Activated T-cell treated with anti-CD3 and anti-CD28 coated beads, Interleukin-2, amount 50 U/mL, for 4 hours (primary cell): ENCODE results near the gene MYO5B. TPM values are rescaled to one million over a fixed set of nuclear protein-coding genes. Genes with fewer than 3 reads are reported as not detected.

ENCODE experiments used
- ATAC-seq, 2 donors: fragments of 200-7000 bp; cut with Tn5 transposase; one replicate each; pipeline ENCODE4 v1.10.0; 2021
- DNase-seq: peaks from one replicate; pipeline ENCODE4 v3.0.0-alpha.2; 2020
- H3K27me3 Mint-ChIP-seq: one replicate; pipeline ENCODE4 v1.8.0; 2021; ENCODE audit warnings: low read depth, mixed read lengths
- H3K36me3 Mint-ChIP-seq: one replicate; pipeline ENCODE4 v1.8.0; 2022; ENCODE audit warnings: mixed read lengths; ENCODE audit not compliant: insufficient read depth
- H3K4me1 Mint-ChIP-seq: one replicate; pipeline ENCODE4 v1.8.0; 2021; ENCODE audit warnings: low read depth, mixed read lengths
- H3K4me3 Mint-ChIP-seq: one replicate; pipeline ENCODE4 v1.8.0; 2021; ENCODE audit warnings: mild to moderate bottlenecking, moderate library complexity, mixed read lengths
- H3K9me3 Mint-ChIP-seq: one replicate; pipeline ENCODE4 v1.8.0; 2021; ENCODE audit warnings: mixed read lengths
- total RNA-seq, 3 donors: library from RNA; stranded (reverse); gene quantifications; one replicate each; pipeline ENCODE4 v1.2.1, GENCODE V29; 2021

Gene MYO5B
- total RNA-seq, 3 donors from 2014 or later: 0.13 to 0.14 (median 0.13) TPM

DNA sequence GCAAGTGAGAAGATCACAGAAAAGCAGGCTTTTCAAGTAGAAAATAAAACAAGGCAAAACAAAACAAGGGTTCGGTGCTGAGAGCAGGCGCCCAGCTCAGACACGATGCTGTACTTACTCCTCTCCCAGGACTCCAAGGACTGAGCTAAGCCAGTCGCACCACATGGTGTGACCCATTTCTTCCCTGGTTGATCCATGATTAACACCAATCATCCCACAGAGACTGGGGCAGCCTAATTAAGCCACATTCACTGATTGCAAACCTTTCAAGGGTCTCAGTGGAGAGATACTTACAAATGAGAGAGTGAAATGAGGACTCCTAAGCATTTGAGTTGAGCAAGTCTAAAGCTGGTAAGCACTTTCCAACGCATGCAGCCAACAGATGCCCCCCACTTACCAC, 155.2 kb downstream of the MYO5B start:
- H3K36me3 Mint-ChIP-seq: no peaks in the 10 kb centered on the region
- no peak overlapping the region for H3K4me3 Mint-ChIP-seq
- H3K9me3 Mint-ChIP-seq: no peaks in the 10 kb centered on the region
- H3K27me3 Mint-ChIP-seq: peaks cover 26% of the 10 kb centered on the region
- DNase-seq (no peak), ATAC-seq (no peak)
- peaks cover 1% of the 10 kb centered on the region for H3K4me1 Mint-ChIP-seq

DNA sequence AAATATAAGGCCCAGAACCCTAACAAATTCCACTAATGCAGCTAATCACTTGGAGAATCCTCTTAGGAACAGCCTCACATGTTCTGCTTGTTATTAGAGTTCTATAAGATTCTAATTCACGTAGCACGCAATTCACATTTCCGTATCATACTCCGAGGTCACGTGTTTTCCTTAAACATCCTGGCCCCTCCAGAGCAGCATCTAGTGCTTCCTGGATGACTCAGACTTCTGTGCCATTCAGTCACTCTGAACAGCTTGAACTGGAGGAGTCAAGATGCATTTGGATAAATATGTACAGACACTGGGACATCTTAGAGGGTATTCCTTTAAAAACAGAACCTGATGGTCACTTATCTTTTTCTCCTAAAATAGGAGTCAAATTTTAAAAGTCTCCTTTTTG, 156.5 kb downstream of the MYO5B start:
- no peaks in the 10 kb centered on the region for H3K36me3 Mint-ChIP-seq
- DNase-seq (no peak), ATAC-seq (no peak)
- H3K9me3 Mint-ChIP-seq: no peaks in the 10 kb centered on the region
- peaks cover 21% of the 10 kb centered on the region for H3K27me3 Mint-ChIP-seq
- peaks cover 1% of the 10 kb centered on the region for H3K4me1 Mint-ChIP-seq
- no peak overlapping the region for H3K4me3 Mint-ChIP-seq

DNA sequence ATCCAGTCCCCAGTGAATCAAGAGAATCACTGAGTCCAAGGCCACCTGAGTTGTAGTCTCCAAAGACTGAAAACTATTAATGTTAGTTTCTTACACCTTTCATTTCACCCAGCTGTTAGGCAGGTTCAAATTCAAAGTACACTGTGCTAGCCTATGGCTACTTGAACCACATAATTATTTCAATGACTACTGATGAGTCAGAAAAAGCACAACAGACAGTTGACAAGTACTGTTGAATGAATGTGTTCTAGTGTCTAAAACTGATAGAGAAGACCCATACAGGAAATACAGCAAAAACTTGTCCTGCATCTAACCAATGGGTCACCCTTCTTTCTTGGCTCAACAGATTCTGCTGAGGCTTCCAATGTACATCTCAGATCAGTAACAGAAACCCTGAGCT, 160.9 kb downstream of the MYO5B start:
- Mint-ChIP-seq H3K27me3 (peaks cover 12% of the 10 kb centered on the region), H3K36me3 (no peaks in the 10 kb centered on the region), H3K4me3 (no peak overlapping the region), H3K9me3 (no peaks in the 10 kb centered on the region), H3K4me1 (peaks cover 1% of the 10 kb centered on the region)
- ATAC-seq: no peak
- no peak for DNase-seq

DNA sequence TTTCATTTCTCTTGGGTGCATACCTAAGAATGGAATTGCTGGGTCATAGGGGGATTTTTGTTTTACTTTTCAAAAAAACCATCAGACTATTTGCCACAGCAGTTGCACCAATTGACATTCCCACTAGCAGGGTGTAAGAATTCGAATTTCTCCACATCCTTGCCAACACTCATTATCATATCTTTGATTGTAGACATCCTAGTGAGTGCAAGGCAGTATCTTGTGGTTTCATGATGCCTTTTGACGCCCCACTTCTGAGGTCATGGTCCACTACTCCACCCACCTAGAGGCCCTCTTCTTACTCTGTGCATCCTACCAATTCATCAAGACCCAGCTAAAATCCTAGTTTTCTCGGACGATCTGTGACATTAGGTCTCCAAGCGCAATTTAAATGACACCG, 161.9 kb downstream of the MYO5B start:
- no peak for DNase-seq
- Mint-ChIP-seq H3K36me3 (no peaks in the 10 kb centered on the region), H3K27me3 (peaks cover 13% of the 10 kb centered on the region), H3K4me3 (no peak overlapping the region), H3K9me3 (no peaks in the 10 kb centered on the region), H3K4me1 (no peaks in the 10 kb centered on the region)
- no peak for ATAC-seq

DNA sequence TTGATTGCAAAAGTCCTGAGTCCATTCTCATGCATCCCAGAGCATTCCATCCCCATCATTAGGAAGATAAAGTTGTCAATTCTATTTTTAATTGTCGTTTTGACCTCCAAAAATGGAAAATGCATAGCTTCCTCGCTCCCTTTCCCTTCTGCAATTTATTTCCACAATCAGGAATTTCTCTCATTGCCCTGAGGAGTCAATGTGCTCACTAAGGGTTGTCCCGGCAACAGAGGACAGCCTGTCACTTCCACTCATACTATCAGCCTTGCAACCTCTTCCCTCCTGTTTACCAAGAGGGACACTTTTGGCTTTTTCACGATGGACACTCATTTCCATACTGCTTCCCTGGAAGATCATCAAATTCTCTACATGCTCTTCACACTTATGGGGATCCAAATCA, 164.8 kb downstream of the MYO5B start:
- Mint-ChIP-seq H3K27me3 (peaks cover 21% of the 10 kb centered on the region), H3K36me3 (no peaks in the 10 kb centered on the region), H3K4me3 (no peak overlapping the region), H3K9me3 (peaks cover 4% of the 10 kb centered on the region), H3K4me1 (no peaks in the 10 kb centered on the region)
- DNase-seq (no peak), ATAC-seq (no peak)

DNA sequence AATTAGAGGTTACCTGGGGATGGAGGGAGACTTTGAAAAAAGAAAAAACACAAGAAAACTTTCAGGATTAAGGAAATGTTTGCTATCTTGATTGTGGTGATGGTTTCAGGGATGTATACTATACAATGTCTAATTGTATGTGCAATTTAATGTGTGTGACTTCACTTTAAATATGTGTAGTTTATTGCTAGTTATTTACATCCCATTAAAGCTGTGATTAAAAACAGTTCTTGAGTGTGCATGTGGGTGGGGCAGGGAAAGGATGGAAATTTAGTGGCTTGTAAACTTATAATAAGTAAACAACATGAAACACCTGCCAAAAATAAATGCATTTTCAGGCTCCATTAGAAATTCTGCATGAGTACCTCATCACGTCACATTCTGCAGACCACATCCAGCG, 167.0 kb downstream of the MYO5B start:
- Mint-ChIP-seq H3K4me3 (no peak overlapping the region), H3K27me3 (peaks cover 19% of the 10 kb centered on the region), H3K9me3 (peaks cover 4% of the 10 kb centered on the region), H3K36me3 (no peaks in the 10 kb centered on the region), H3K4me1 (no peaks in the 10 kb centered on the region)
- DNase-seq: no peak
- ATAC-seq: no peak

DNA sequence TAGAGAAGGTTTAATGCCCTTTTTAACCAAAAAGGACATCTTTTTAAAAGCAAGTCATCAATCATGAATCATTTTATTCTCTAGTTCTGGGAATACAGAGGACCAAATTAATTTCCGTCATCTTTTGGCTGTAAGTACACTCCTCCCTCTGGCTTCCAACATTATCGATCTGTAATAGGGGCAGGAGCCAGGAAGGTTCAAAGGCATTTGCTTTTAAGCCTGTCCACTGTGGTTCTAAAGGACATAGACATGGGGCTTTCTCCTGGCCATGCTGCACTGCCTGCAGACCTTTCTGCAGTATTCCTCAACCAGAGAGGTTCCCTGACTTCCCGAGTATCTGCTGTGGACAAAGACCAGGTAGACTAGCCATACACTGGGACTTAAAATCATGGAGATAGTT, 170.5 kb downstream of the MYO5B start:
- ATAC-seq (no peak), DNase-seq (no peak)
- Mint-ChIP-seq H3K27me3 (peaks cover 28% of the 10 kb centered on the region), H3K4me1 (no peaks in the 10 kb centered on the region), H3K4me3 (no peak overlapping the region), H3K9me3 (peaks cover 4% of the 10 kb centered on the region), H3K36me3 (no peaks in the 10 kb centered on the region)

DNA sequence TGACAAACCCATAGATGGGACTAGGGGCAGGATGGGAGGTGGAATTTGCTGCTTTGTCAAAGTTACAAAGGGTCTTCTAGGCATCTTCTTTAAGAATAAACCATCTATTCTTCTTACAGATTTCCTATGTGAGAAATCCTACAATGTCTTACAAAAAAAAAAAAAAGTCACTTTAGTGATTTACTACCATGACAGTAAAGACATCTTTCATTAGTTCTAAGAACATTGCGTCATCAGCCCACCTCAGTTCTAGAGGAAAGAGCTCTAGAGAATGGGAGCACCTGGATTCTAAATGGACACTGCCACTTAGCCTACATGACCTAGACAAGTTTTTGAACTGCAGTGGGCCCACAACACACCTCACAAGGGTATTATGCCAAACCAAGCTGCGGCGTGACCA, 172.0 kb downstream of the MYO5B start:
- Mint-ChIP-seq H3K36me3 (no peaks in the 10 kb centered on the region), H3K27me3 (peaks cover 33% of the 10 kb centered on the region), H3K4me1 (no peaks in the 10 kb centered on the region), H3K4me3 (no peak overlapping the region), H3K9me3 (peaks cover 4% of the 10 kb centered on the region)
- DNase-seq (no peak), ATAC-seq (no peak)

DNA sequence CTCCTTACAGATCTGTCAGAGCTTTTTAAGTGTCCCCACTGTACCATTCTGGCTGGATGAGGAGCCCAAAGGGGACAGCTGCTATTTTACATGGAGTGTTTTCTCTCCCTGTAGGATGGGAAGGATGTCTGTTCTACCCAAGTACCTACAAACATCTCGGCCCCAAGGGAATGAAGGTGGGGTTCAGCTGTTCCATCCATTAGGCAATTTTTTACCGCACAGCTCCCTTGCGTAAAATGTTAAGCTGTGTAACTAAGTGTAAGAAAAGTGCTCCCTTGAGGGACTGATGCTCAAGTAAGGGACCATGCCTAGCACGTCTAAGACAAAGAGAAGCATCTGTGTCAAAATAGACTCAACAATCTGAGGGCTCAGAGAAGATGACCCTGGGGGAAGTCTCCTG, 180.3 kb downstream of the MYO5B start:
- no peaks in the 10 kb centered on the region for H3K9me3 Mint-ChIP-seq
- H3K27me3 Mint-ChIP-seq: peaks cover 9% of the 10 kb centered on the region

DNA sequence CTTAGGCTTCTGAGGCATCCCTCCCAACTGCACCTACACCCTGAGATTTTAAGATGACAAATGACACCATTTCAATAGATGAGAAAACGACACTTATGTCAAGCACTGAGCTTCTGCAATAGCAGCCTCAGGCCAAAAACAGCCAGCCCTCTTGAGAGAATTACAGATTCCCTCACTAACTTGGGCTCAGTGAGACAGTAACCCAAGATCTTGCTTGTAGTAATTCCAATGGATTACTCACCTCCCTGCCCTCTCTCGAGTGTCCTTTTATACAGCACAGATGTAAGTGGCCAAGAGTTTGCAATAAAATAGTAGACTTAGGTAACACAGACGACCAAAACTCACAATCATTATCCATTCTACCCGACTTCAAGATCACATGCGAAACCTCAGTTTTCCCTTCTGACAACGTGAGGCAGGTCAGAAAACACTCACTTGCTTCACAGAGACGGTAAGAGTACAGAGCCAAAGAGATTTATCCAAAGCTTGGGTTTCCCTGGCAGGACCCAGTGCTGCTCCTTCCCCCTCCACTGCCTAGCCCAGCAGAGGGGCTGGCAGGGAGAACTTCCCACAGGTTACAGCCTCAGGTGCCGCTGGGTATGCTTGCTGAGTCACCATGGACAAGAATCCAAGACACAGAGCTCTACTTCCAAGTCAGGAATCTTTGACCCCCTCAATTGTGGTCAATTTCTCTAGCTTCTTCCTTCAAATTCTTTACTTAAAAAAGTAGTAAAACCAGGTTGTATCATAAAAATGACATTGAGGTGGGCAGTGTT, 181.4 kb downstream of the MYO5B start:
- H3K9me3 Mint-ChIP-seq: no peaks in the 10 kb centered on the region
- H3K36me3 Mint-ChIP-seq: no peaks in the 10 kb centered on the region
- no peaks in the 10 kb centered on the region for H3K4me1 Mint-ChIP-seq
- ATAC-seq (no peak), DNase-seq (no peak)
- peaks cover 5% of the 10 kb centered on the region for H3K27me3 Mint-ChIP-seq
- H3K4me3 Mint-ChIP-seq: no peak overlapping the region

More for the DNA sequence above, 180.3 kb downstream of the MYO5B start:
- DNase-seq (no peak), ATAC-seq (no peak)
- H3K4me3 Mint-ChIP-seq: no peak overlapping the region
- H3K4me1 Mint-ChIP-seq: no peaks in the 10 kb centered on the region
- no peaks in the 10 kb centered on the region for H3K36me3 Mint-ChIP-seq

DNA sequence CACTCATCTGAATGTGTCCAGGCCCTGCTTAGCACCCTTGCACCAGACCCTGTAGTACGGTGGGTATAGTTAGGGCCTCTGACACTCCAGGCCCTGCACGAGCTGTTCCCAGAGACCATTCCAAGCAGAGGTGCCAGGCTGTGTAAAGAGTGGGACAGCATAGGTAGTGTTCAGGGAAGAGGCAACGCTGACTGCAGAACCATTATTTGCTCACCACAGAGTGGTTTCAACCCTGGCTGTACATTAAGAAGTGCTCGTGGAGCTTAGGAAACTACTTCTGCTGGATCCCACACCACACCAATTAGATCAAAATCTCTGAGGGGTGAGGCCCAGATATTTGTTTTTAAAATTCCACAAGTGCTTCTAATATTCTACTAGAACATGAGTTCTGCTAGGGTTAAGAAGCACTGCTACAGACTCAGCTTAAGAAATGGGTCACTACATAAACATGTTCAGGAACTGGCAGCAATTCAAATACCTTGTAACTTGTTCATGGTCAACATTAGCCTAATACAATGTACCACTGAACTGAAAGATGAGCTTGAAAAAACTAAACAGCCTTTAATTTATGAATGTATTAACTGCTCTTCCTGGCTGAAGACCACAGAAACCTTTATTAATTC, 183.0 kb downstream of the MYO5B start:
- ATAC-seq (no peak), DNase-seq (no peak)
- Mint-ChIP-seq H3K36me3 (no peaks in the 10 kb centered on the region), H3K4me1 (no peaks in the 10 kb centered on the region), H3K9me3 (no peaks in the 10 kb centered on the region), H3K27me3 (no peaks in the 10 kb centered on the region), H3K4me3 (no peak overlapping the region)

DNA sequence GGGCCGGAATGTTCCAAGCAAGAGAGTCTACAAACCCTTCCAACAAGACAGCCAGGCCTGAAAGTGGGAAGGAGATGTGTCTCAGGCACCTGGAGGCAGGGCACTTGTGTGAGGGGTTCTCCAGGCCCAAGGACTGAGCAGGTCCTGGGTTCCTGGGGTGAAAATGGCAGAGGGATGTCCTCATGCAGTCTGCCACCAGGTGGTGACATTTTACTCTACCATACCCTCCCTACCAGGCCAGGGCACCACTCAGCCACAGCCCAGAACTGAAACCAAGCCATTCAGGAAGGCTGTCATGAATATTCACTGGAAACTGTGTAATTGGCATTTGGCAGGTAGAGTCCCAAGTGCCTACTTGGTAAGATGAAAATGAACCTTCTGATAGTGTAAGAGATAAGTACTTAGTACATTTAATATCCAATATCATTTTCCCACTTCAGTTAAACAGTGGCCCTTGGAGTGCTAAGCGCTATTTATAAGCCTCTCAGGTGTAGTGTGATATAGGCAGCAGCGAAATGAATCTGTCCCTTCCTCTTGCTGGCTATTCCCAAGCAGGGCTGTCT, 185.1 kb downstream of the MYO5B start:
- DNase-seq (peak; percentile 7), ATAC-seq (peak; percentile 75 to 77)
- H3K9me3 Mint-ChIP-seq: no peaks in the 10 kb centered on the region
- no peaks in the 10 kb centered on the region for H3K27me3 Mint-ChIP-seq
- no peaks in the 10 kb centered on the region for H3K36me3 Mint-ChIP-seq
- H3K4me3 Mint-ChIP-seq: no peak overlapping the region
- no peaks in the 10 kb centered on the region for H3K4me1 Mint-ChIP-seq

DNA sequence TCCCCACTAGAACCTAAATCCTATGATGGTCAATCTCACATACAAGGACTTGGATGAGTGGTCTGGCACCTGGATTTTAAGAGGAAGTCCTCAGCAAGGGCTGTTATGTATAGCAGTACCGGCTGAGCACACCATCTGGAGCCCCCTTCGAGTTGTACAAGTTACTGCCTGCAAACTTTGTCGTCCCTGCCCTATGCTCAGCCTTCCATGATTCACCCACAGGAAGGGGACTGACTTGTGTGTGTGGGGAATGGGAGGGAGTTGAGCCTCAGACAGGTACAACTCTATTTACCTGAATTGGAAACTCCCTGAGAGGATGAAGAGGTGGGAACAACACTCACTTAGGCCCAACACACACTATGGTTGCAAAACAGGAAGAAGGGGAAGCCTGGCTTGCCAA, 186.6 kb downstream of the MYO5B start:
- ATAC-seq: no peak
- no peaks in the 10 kb centered on the region for H3K36me3 Mint-ChIP-seq

DNA sequence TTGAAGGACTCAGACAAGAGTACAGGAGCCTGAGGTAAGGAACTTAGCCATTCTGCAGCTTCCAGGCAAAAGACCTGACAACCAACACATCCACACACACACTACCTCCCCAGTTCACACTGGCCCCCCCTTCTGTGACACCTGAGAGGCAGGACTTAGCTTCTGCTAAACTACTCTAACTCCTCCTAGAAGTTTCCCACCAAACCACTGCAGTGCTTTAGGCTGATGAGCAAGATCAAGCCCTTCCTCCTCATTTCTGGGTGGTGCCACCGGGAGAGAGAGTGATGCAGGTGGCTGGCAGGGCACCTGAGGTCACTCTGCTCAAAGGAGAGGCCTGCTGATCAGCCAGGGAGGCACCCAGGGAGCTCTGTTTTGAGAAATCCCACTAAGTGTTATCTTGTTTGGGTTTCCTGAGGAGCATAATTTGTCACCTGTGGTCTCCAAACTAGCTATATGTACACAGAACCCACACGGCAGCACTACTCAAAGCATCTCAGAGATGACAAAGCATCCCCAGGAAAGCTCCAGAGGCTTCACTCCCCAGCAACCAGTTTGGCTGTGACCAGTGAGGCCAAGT, 188.4 kb downstream of the MYO5B start:
- ATAC-seq (no peak), DNase-seq (no peak)
- Mint-ChIP-seq H3K4me1 (no peaks in the 10 kb centered on the region), H3K4me3 (no peak overlapping the region), H3K36me3 (no peaks in the 10 kb centered on the region), H3K9me3 (no peaks in the 10 kb centered on the region), H3K27me3 (peaks cover 7% of the 10 kb centered on the region)

More for the DNA sequence above, 186.6 kb downstream of the MYO5B start:
- no peaks in the 10 kb centered on the region for H3K9me3 Mint-ChIP-seq
- DNase-seq: no peak
- H3K4me1 Mint-ChIP-seq: no peaks in the 10 kb centered on the region
- peaks cover 6% of the 10 kb centered on the region for H3K27me3 Mint-ChIP-seq
- H3K4me3 Mint-ChIP-seq: no peak overlapping the region

DNA sequence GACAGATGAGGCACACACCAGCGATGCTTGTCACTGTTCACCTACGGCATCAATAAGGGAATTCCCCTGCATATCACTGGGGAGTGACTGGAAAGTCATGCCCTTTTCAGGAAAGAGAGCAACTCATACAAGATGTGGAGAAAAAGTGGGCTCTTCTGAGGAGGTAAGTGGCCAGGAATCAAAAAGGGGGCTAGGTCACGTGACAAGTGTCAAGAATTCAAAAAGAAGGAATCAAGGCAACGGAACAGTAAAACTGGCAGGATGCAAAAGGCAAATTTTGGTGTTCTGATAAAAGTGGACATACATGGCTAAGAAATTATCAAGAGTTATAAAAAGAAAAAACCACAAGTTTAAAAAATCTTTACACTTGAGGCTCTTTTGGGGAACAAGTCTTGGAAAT, 190.9 kb downstream of the MYO5B start:
- Mint-ChIP-seq H3K4me1 (no peaks in the 10 kb centered on the region), H3K27me3 (peaks cover 7% of the 10 kb centered on the region), H3K36me3 (no peaks in the 10 kb centered on the region), H3K4me3 (no peak overlapping the region), H3K9me3 (no peaks in the 10 kb centered on the region)
- DNase-seq: no peak
- ATAC-seq: no peak
